IPS-15b (cell line): Measurements from ENCODE around the gene C1QTNF9B.
"Not testable (repeated sequence)": the region's sequence is repeated elsewhere in the genome, so short reads cannot be mapped to it uniquely, and the experiment has no call there.

ENCODE experiments used
- H3K27me3 ChIP-seq: one replicate; pipeline ENCODE4 v1.6.1; 2013; ENCODE audit warnings: low read length; ENCODE audit not compliant: control insufficient read depth, insufficient read depth
- H3K36me3 ChIP-seq: one replicate; pipeline ENCODE4 v1.6.1; 2013; ENCODE audit warnings: low read length; ENCODE audit not compliant: control insufficient read depth, insufficient read depth
- H3K4me1 ChIP-seq: one replicate; pipeline ENCODE4 v1.6.1; 2013; ENCODE audit warnings: mild to moderate bottlenecking, low read length; ENCODE audit not compliant: control insufficient read depth, insufficient read depth
- H3K4me3 ChIP-seq: one replicate; pipeline ENCODE4 v1.5.1; 2013; ENCODE audit warnings: low read depth, low read length
- H3K9ac ChIP-seq: one replicate; pipeline ENCODE4 v1.6.1; 2013; ENCODE audit warnings: low read depth, mild to moderate bottlenecking, low read length
- H3K9me3 ChIP-seq: one replicate; pipeline ENCODE4 v1.6.1; 2013; ENCODE audit warnings: mild to moderate bottlenecking, low read length; ENCODE audit not compliant: control insufficient read depth, insufficient read depth

C1QTNF9B gene

GRCh38 chr13:23897452-23897919 lies at the start of gene C1QTNF9B:
Gene C1QTNF9B (minus strand): TSS chr13:23897502.
- peaks cover 12% of the 10 kb centered on the region for H3K27me3 ChIP-seq
- not testable (repeated sequence) for H3K9me3 ChIP-seq, H3K36me3 ChIP-seq, H3K9ac ChIP-seq, H3K4me3 ChIP-seq, H3K4me1 ChIP-seq

- Histone ChIP-seq H3K36me3 (no peaks in the 10 kb centered on the region), H3K4me1 (no peaks in the 10 kb centered on the region), H3K9me3 (no peaks in the 10 kb centered on the region), H3K9ac (no peak overlapping the region), H3K4me3 (no peak overlapping the region), H3K27me3 (no peaks in the 10 kb centered on the region)
Observed at GRCh38 chr13:23946900-23947299, 49.6 kb upstream of the C1QTNF9B start.

- H3K27me3 ChIP-seq = no peaks in the 10 kb centered on the region
- no peak overlapping the region for H3K4me3 ChIP-seq
- H3K9me3 ChIP-seq = no peaks in the 10 kb centered on the region
- H3K4me1 ChIP-seq = no peaks in the 10 kb centered on the region
- no peaks in the 10 kb centered on the region for H3K36me3 ChIP-seq
- no peak overlapping the region for H3K9ac ChIP-seq
Observed at GRCh38 chr13:23946067-23946466, 48.8 kb upstream of the C1QTNF9B start.

GRCh38 chr13:23945612-23946011 lies 48.3 kb upstream of the C1QTNF9B start:
- no peak overlapping the region for H3K4me3 ChIP-seq
- H3K36me3 ChIP-seq = no peaks in the 10 kb centered on the region
- no peak overlapping the region for H3K9ac ChIP-seq
- no peaks in the 10 kb centered on the region for H3K4me1 ChIP-seq
- H3K27me3 ChIP-seq = no peaks in the 10 kb centered on the region
- no peaks in the 10 kb centered on the region for H3K9me3 ChIP-seq

GRCh38 chr13:23941211-23941610 lies 43.9 kb upstream of the C1QTNF9B start:
- Histone ChIP-seq H3K9ac (no peak overlapping the region), H3K9me3 (no peaks in the 10 kb centered on the region), H3K4me3 (no peak overlapping the region), H3K4me1 (no peaks in the 10 kb centered on the region), H3K36me3 (no peaks in the 10 kb centered on the region), H3K27me3 (no peaks in the 10 kb centered on the region)

GRCh38 chr13:23939666-23940065 lies 42.4 kb upstream of the C1QTNF9B start:
- not testable (repeated sequence) for H3K36me3 ChIP-seq, H3K27me3 ChIP-seq, H3K4me3 ChIP-seq, H3K9me3 ChIP-seq, H3K9ac ChIP-seq, H3K4me1 ChIP-seq

GRCh38 chr13:23934520-23934919 lies 37.2 kb upstream of the C1QTNF9B start:
- Histone ChIP-seq H3K27me3 (no peaks in the 10 kb centered on the region), H3K9ac (no peak overlapping the region), H3K9me3 (no peaks in the 10 kb centered on the region), H3K4me3 (no peak overlapping the region), H3K4me1 (no peaks in the 10 kb centered on the region), H3K36me3 (no peaks in the 10 kb centered on the region)

- Histone ChIP-seq H3K27me3 (no peaks in the 10 kb centered on the region), H3K9me3 (no peaks in the 10 kb centered on the region), H3K9ac (no peak overlapping the region), H3K4me3 (no peak overlapping the region), H3K4me1 (no peaks in the 10 kb centered on the region), H3K36me3 (no peaks in the 10 kb centered on the region)
Observed at GRCh38 chr13:23928985-23929384, 31.7 kb upstream of the C1QTNF9B start.

GRCh38 chr13:23923031-23923430 lies 25.7 kb upstream of the C1QTNF9B start:
- no peaks in the 10 kb centered on the region for H3K36me3 ChIP-seq
- H3K27me3 ChIP-seq = no peaks in the 10 kb centered on the region
- peaks cover 7% of the 10 kb centered on the region for H3K4me1 ChIP-seq
- no peak overlapping the region for H3K9ac ChIP-seq
- no peak overlapping the region for H3K4me3 ChIP-seq
- no peaks in the 10 kb centered on the region for H3K9me3 ChIP-seq

GRCh38 chr13:23922005-23922932 lies 25.0 kb upstream of the C1QTNF9B start:
- no peak overlapping the region for H3K4me3 ChIP-seq
- no peaks in the 10 kb centered on the region for H3K9me3 ChIP-seq
- H3K4me1 ChIP-seq = peaks cover 7% of the 10 kb centered on the region
- no peaks in the 10 kb centered on the region for H3K36me3 ChIP-seq
- no peak overlapping the region for H3K9ac ChIP-seq
- no peaks in the 10 kb centered on the region for H3K27me3 ChIP-seq

GRCh38 chr13:23921451-23921888 lies 24.2 kb upstream of the C1QTNF9B start:
- no peaks in the 10 kb centered on the region for H3K27me3 ChIP-seq
- no peak overlapping the region for H3K4me3 ChIP-seq
- no peaks in the 10 kb centered on the region for H3K9me3 ChIP-seq
- no peaks in the 10 kb centered on the region for H3K36me3 ChIP-seq
- H3K4me1 ChIP-seq = peaks cover 7% of the 10 kb centered on the region
- H3K9ac ChIP-seq = no peak overlapping the region

- H3K9me3 ChIP-seq = no peaks in the 10 kb centered on the region
- H3K9ac ChIP-seq = no peak overlapping the region
- H3K4me1 ChIP-seq = peaks cover 7% of the 10 kb centered on the region
- H3K4me3 ChIP-seq = no peak overlapping the region
- H3K27me3 ChIP-seq = no peaks in the 10 kb centered on the region
- H3K36me3 ChIP-seq = no peaks in the 10 kb centered on the region
Observed at GRCh38 chr13:23919006-23919405, 21.7 kb upstream of the C1QTNF9B start.
